Measurements from ENCODE around the gene STRIP2. TPM values are rescaled to one million over a fixed set of nuclear protein-coding genes. Genes with fewer than 3 reads are reported as not detected.

Gene STRIP2
- total and polyA plus RNA-seq, 2 donors from 2014 or later, result 0.88 to 9.0 TPM

GRCh38 chr7:129389829-129390228 lies 44.4 kb upstream of the STRIP2 start:
- DNase-seq, result no peak
- no peak overlapping the region for H3K4me3 ChIP-seq (ENCODE audit: low read length in 3 of 3)
- H3K4me1 ChIP-seq (ENCODE audit: control insufficient read depth in 2 of 3, insufficient read depth in 2 of 3, low read depth in 1 of 3, low read length in 3 of 3), result peaks cover 0 to 3% (median 0%) of the 10 kb centered on the region in 3 donors
- no peak for FAIRE-seq
- H3K36me3 ChIP-seq (ENCODE audit: control insufficient read depth in 2 of 3, insufficient read depth in 3 of 3, low read length in 3 of 3), result no peaks in the 10 kb centered on the region
- intact Hi-C loops (cut with DNase I), result no loop called here
- no peak overlapping the region for H3K9ac ChIP-seq (ENCODE audit: low read length in 3 of 3)
- no peaks in the 10 kb centered on the region for H3K27me3 ChIP-seq (ENCODE audit: control insufficient read depth, insufficient read depth, low read length)
- H3K9me3 ChIP-seq (ENCODE audit: control insufficient read depth in 2 of 3, insufficient read depth in 1 of 3, low read length in 3 of 3), result no peaks in the 10 kb centered on the region
- TF ChIP-seq CTCF (IDR thresholded peaks at IDR 0.05; ENCODE audit: borderline replicate concordance, extremely low read depth, insufficient read depth), result no peak
- no peak overlapping the region for H3K27ac ChIP-seq (ENCODE audit: low read depth in 2 of 2, low read length in 2 of 2)

GRCh38 chr7:129390314-129390713 lies 43.9 kb upstream of the STRIP2 start:
- Histone ChIP-seq H3K27me3 (ENCODE audit: control insufficient read depth, insufficient read depth, low read length) (no peaks in the 10 kb centered on the region), H3K27ac (ENCODE audit: low read depth in 2 of 2, low read length in 2 of 2) (no peak overlapping the region), H3K4me1 (ENCODE audit: control insufficient read depth in 2 of 3, insufficient read depth in 2 of 3, low read depth in 1 of 3, low read length in 3 of 3) (peaks cover 0 to 8% (median 0%) of the 10 kb centered on the region in 3 donors), H3K9me3 (ENCODE audit: control insufficient read depth in 2 of 3, insufficient read depth in 1 of 3, low read length in 3 of 3) (no peaks in the 10 kb centered on the region), H3K36me3 (ENCODE audit: control insufficient read depth in 2 of 3, insufficient read depth in 3 of 3, low read length in 3 of 3) (peaks cover 0 to 2% (median 0%) of the 10 kb centered on the region in 3 donors), H3K9ac (ENCODE audit: low read length in 3 of 3) (no peak overlapping the region), H3K4me3 (ENCODE audit: low read length in 3 of 3) (no peak overlapping the region)
- DNase-seq (no peak), FAIRE-seq (no peak)
- intact Hi-C loops (cut with DNase I), result no loop called here
- no peak for TF ChIP-seq CTCF (IDR thresholded peaks at IDR 0.05; ENCODE audit: borderline replicate concordance, extremely low read depth, insufficient read depth)

DNA sequence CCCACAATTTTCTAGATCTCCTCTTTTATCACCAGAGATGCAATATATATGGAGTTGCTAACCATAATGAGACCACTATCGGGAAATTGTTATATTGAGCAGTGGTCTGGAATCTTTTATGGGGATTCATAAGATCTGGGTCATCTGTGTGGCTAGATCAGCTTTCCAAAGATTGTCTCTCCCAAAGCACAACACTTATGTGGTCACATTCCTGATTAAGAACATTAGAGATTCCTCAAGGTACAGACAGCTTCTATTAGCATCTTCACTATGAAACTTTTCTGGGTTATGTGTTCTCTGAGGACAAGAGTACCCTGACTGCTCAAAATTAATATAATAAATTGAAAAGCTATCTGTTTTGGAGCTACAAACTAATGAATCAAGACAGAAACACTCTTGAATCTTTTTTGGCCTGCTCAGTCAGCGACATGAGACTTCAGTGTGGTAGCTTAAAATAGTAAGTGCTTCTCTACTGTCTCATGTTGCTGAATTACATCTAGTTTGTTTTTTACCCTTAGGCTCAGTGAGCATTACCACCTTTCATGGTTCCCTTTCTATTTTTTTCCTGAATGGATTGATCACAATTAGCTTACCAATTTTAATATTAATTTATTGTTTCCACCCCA lies 42.6 kb upstream of the STRIP2 start:
- no peaks in the 10 kb centered on the region for H3K9me3 ChIP-seq (ENCODE audit: control insufficient read depth in 2 of 3, insufficient read depth in 1 of 3, low read length in 3 of 3)
- H3K9ac ChIP-seq (ENCODE audit: low read length in 3 of 3), result no peak overlapping the region

More for the DNA sequence above, 42.6 kb upstream of the STRIP2 start:
- intact Hi-C loops (cut with DNase I), result no loop called here
- DNase-seq, result no peak
- no peak for TF ChIP-seq CTCF (IDR thresholded peaks at IDR 0.05; ENCODE audit: borderline replicate concordance, extremely low read depth, insufficient read depth)
- Histone ChIP-seq H3K27me3 (ENCODE audit: control insufficient read depth, insufficient read depth, low read length) (no peaks in the 10 kb centered on the region), H3K36me3 (ENCODE audit: control insufficient read depth in 2 of 3, insufficient read depth in 3 of 3, low read length in 3 of 3) (peaks cover 0 to 2% (median 0%) of the 10 kb centered on the region in 3 donors), H3K4me1 (ENCODE audit: control insufficient read depth in 2 of 3, insufficient read depth in 2 of 3, low read depth in 1 of 3, low read length in 3 of 3) (peaks cover 0 to 10% (median 0%) of the 10 kb centered on the region in 3 donors), H3K4me3 (ENCODE audit: low read length in 3 of 3) (no peak overlapping the region), H3K27ac (ENCODE audit: low read depth in 2 of 2, low read length in 2 of 2) (no peak overlapping the region)
- no peak for FAIRE-seq
